ENCODE data around the gene ATPAF1.
"Not testable (repeated sequence)": the region's sequence is repeated elsewhere in the genome, so short reads cannot be mapped to it uniquely, and the experiment has no call there.

ATPAF1 gene

DNA sequence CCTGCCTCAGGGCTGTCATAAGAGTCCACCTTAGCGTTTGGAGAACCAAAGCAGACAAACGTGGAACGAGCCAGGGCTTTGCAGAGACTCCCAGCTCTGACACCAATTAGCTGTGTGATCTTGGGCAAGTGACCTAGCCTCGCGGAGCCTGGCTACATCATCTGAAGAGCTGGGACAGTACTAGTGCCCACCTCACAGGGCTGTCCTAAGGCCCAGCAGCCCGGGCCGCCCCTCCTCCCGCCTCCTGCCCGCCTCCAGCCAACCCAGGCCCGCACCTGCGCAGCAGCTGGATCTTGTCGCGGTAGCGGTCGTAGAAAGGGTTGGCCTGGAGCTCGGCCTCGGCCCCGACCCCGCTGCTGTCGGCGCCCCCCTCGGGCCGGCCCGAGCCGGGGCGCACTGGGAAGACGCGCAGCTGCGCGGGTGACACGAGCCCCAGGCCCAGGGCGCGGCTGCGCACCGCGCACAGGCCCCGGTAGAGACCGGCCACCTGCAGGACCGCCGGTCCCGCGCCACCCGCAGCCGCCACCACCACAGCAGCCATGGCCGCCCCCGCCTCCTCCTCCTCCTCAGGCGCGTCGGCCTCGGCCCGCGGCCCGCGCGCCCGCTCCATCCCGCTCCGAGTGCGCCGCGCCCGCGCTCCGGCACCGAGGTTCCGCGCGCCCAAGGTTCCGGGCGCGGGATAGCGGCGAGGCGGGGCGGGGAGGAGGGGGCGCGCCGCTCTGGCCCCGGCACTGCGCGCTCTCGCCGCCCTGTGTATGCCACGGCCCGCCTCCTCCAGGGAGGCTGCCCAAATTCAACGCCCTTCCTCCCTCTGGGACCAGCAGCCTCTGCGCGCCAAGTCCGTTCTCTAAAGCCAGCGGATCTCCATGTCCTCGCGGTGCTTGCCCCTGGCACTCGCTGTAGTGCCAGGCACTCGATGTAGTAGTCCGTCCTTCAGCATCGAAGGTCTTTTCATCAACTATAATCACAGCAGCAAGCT, at the start of gene ATPAF1:
ATPAF1 (minus strand) TSS at position 583 of the 979 bp plus-strand sequence; CDS start at position 541, 42 bp downstream.
- peak; percentile 55 to 73 for DNase-seq

GRCh38 chr1:46717654-46718053, 49.5 kb upstream of the ATPAF1 start:
- no peak for DNase-seq

DNA sequence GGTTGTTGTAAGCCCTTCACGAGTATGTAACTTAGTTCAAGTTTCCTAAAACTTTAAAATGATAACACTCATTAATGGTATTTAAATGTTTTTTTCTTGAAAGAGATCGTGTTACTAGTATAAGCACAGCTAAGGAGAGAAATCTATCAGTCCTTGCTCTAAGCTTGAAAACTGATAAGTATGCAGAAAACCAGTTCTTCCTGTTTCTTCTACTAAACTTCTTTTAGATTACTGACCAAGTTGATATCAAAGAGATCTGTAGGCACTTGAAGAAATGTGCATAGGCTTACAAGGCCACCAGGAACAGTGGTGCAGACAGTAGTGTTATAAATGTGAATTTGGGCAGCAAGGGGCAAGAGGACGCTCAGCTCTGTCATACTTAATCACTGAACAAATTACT, 46.8 kb upstream of the ATPAF1 start:
- DNase-seq = no peak

- DNase-seq = no peak
Measured at GRCh38 chr1:46708121-46708520, 40.0 kb upstream of the ATPAF1 start.

GRCh38 chr1:46705408-46705807, 37.2 kb upstream of the ATPAF1 start:
- DNase-seq = no peak

- no peak for DNase-seq
Measured at GRCh38 chr1:46703927-46704641, 35.9 kb upstream of the ATPAF1 start.

- DNase-seq = no peak
Measured at GRCh38 chr1:46699666-46700065, 31.5 kb upstream of the ATPAF1 start.

DNA sequence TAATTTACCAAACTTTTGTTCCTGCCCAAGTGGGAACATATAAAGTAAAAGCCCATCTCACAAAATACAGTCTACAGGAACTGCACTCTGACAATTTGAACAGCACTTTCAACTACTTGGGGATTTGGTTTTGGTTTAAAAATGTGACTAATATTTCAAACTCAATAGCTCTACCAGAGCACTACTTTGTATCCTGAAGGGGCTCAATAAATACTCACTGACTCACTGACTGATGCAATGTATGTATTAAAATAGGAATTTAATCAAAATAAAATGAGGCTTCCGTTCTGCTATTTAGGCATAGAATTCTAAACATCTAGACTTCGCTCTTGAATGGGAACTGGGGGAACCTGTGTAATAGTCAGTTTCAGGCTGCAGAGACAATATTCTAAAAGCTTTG, 28.9 kb upstream of the ATPAF1 start:
- no peak for DNase-seq

DNA sequence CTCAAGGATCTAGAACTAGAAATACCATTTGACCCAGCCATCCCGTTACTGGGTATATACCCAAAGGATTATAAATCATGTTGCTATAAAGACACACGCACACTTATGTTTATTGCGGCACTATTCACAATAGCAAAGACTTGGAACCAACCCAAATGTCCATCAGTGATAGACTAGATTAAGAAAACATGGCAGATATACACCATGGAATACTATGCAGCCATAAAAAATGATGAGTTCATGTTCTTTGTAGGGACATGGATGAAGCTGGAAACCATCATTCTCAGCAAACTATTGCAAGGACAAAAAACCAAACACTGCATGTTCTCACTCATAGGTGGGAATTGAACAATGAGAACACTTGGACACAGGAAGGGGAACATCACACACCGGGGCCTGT, 26.5 kb upstream of the ATPAF1 start:
- not testable (repeated sequence) for DNase-seq

DNA sequence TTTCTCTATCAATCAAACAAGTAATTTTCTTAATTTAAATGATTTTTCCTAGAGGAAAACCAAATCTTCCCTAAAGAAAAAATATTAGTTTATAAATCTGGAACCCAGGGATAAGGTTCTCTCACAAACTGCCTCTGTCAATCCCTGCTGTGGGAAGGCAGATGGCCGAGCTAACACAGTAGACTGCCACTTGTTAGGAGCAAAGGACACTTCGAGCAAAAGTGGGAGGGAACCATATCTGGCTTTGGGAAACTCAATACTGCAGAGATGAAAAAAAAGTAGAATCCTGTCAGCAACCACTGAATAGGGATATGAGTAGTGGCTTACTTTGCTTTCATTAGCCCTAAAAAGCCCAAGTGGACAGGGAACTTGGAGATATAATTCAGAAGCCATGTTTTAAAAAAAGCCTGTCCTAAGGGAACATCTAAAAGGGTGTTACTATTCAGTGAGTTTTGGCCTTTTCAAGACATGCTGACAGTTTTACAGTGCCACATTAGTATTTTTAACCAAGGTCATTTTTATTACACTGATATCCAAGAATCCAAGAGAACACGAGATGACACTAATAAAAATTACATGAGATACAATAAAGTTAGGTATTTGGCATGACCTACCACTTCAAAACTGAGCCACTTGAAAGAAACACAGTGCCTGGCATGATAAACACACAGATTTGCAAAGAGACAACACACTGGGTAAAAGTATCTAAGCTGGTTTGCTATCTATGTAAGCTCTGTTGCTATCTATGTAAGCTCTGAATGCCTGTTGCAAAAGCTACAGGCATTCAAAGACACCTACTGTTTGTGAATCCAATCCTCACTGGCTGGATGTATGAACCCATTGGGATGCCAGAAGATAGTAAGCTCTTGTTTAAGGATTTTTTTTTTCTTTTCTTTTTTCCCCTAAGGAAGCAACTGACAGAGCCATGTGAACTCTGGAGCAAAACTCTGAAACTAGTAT, 24.9 kb upstream of the ATPAF1 start:
- no peak for DNase-seq

DNA sequence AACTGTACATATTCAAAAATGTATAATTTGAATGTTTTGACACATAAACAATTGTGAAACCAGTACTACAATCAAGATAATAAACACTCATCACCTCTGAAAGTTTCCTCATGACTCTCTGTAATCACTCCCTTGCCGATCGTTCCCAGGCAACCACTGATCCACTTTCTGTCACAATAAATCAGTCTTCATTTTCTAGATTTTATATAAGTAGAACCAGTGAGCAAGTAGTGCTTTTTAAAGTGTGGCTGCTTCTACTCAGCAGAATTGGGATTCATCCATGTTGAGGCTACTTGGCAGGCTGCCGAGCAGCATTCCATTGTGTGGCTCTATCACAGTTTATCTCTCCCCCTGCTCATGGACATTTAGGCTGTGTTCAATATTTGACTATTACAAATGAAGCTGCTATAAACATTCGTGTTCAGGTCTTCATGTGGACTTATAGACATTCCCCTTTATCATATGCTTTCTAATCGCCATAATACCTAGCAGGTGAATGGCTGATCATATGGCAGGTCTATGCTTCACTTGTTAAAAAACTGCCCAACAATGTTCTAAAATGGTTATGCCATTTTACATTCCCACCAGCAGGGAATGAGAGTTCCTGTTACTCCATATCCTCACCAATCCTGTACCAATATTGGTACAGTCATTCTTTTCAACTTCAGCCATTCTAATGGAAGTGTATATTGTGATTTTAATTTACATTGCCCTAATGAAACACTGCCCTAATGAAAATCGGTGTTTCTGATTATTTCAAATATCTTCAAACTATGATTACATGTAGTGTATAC, 24.0 kb upstream of the ATPAF1 start:
- DNase-seq = no peak

DNA sequence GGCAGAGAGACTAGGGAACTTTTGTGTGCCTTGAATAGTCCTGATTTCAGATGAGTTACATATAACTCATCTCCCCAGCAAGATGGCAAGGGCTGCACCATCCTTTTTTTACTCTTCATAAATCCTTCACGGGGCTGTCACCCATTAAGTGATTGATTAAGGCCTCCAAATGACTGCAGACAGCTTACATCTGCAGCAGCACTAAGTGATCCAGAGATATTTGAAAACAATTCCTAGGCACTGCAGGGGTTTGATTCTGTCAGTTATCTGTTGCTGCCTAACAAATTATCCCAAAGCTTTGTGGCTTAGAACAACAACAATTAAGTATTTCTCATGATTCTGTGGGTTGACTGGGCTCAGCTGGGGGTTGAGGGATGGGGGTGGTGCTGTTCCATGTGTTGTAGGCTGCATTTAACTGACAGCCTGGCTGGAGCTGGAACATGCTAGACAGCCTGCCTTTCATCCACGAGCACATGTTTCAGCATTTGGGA, 22.8 kb upstream of the ATPAF1 start:
- DNase-seq = no peak

DNA sequence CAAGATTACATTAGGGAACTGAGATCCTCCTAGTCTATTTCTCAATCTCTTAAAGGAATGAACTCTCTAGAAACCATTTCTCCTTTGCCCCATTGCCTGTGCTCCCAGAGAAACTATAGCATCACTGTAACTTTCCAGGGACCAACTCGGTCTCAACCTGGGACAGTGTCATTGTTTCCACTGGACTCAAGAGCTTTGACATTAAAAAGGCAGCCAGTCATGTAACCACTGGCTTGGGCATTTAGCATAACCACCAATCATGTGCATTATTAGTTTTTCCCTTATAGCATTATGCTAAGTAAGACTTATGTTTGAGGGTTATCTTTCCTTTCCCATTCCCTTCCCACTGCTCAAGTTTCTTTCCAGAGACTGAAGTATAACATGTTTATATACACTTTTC, 21.7 kb upstream of the ATPAF1 start:
- no peak for DNase-seq

DNA sequence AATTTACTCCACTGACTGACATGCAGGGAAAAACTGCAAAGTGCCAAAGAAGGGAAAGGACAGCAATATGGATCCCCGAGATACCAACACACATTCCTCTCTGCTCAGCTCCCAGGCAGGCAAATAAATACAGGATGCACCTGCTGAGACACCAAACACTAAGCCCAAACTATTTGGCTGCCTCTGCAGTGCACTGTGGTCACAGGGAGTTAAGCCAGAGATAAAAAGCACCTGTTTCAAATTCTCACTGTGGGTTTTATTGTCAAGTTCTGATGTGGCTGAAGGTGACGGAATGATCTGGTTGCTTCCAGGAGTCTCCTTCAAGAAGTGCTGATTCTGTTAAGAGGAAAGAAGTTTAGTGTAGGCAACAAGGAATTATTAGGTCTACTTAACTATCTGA, 21.2 kb upstream of the ATPAF1 start:
- no peak for DNase-seq

- DNase-seq = no peak
Measured at GRCh38 chr1:46687921-46688509, 19.9 kb upstream of the ATPAF1 start.

GRCh38 chr1:46687093-46687659, 19.0 kb upstream of the ATPAF1 start:
- DNase-seq = no peak

- no peak for DNase-seq
Measured at GRCh38 chr1:46686255-46686654, 18.1 kb upstream of the ATPAF1 start.

DNA sequence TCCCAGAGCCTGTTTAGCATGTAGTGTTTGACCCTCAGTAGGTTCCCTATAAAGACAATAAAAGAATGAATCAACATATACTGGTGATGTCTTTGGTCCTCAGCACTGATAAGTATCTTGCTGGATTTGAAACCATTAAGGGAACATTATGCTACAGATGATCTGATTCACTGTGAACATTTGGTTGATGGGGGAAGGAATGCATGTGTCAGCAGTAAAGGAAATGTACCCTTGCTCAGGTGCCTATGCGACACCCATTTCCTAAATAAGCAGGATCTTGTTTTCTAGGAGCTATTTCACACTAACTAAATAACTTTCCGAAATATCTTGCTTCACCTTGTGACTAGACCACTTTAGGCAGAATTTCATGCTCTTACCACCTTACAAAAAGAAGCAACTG, 16.5 kb upstream of the ATPAF1 start:
- DNase-seq = no peak

DNA sequence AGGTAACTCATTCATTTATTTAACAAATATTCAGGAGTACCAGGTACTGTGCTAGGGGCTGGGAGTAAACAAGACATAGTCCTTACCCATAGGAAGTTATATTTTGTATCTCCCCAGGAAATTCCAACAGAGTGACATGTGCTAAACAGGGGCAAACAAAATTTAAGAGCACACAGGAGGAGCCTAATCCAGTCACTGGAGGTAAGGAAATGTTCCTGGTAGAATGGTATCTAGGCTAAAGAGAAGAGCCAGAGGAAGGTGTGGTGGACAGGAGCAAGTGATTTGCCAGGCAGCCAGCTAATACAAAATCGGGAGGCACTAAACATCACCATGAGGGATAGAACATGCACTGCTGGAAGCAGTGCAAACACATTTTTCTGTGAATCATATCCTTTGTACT, 13.9 kb upstream of the ATPAF1 start:
- DNase-seq = no peak

DNA sequence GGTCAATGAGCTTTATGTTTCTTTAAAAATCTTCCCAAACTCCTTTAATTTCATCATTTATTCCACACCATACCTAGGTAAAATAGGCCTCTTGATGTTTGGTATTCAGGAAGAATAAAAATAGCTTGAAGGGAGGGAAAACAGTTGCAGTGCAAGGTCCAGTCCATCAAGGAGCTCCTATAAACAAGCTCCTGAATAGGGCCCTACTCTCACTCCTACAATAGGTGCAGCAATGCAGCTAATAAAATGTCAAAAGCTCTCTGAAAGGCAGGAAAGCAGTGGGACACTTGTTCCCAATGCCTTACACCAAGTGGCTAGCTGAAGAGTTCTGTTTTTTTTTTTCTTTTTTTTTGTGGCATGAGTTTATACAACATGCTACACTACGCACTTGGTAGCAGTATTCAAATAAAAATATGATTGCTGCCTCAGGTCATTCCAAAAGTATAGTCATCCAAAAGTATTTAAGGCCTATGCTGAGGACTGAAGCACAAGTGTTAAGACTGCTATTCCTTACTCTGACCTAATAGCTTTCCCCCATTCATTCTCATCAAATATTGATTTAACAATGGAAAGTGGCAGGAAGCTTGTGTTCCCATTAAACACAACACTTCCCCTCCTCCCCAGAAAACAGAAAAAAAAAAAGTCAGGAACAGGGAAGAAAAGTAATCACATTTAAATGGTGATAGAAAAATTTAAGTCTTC, 13.3 kb upstream of the ATPAF1 start:
- DNase-seq = no peak
